Activated CD4-positive, alpha-beta T cell treated with anti-CD3 and anti-CD28 coated beads, Interleukin-10, Interleukin-2, amounts not matched to agents 100 ng/mL and 50 ng/mL, durations not matched to agents 16 hours and 8 hours (primary cell): ENCODE results near the gene MRPL45.

ENCODE experiments used
- DNase-seq: peaks from one replicate; pipeline ENCODE4 v3.0.0-alpha.2; 2020

MRPL45 gene

GRCh38 chr17:38325221-38325851 lies 28.4 kb downstream of the MRPL45 start:
- no peak for DNase-seq

DNA sequence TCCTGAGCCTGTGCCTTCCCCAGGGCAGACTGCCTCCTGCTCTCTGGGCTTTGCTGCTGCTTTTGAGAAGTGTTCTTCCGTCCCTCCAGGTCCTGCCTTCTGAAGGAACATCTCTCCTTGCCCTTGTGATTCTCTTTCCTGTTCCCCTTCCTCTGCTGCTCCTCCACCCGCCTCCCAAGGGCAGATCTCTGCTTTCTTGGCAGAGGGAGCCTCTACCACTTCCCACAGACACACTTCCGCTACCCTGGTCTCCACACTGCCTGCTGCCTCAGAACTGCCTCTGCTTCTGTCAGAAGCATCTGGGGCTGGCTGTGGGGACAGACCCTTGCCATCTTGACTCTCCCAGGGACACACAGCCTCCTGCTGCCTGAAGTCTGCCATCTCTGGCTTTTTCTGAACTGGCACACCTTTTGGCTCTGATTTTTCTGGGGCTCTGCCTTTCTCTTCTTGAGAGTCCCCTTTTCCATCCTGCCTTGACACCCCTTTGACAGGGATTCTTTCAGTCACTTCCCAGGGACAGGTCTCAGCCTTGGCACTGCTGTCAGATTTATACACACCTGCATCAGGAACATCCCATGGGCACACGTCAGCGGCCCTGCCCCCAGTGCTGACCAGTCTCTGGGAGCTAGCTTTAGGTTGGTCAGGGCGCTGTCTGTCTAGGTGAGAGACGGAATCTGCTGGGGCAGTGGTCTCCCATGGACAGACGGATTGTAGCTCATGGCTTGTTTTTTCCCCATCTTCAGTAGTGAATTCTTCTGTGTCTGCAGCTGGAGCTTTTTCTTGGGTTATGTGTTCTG lies 30.2 kb downstream of the MRPL45 start:
- no peak for DNase-seq

DNA sequence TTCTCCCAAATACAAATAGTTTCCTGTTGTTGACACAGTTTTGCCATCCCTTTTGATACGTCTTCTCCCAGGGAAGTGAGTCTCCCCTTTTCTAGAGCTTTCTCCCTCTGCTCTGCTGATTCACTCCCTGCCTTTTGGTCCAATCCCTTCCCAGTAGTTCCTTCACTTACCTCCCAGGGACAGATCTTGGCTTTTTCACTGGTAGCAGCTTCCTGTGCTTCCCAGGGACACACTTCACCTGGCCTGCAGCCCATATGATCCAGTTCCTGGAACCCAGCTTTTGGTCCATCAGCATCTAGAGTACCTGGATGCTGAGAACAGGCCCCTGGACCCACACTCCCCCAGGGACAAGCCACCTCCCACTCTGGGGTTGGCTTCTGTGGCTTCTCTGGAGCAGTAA lies 31.0 kb downstream of the MRPL45 start:
- DNase-seq = no peak

- no peak for DNase-seq
Measured at GRCh38 chr17:38328620-38329019, 31.7 kb downstream of the MRPL45 start.

- DNase-seq = no peak
Measured at GRCh38 chr17:38329284-38329683, 32.3 kb downstream of the MRPL45 start.

- DNase-seq = no peak
Measured at GRCh38 chr17:38329808-38330730, 33.1 kb downstream of the MRPL45 start.

- no peak for DNase-seq
Measured at GRCh38 chr17:38330941-38331411, 34.0 kb downstream of the MRPL45 start.

- no peak for DNase-seq
Measured at GRCh38 chr17:38332735-38333134, 35.8 kb downstream of the MRPL45 start.

DNA sequence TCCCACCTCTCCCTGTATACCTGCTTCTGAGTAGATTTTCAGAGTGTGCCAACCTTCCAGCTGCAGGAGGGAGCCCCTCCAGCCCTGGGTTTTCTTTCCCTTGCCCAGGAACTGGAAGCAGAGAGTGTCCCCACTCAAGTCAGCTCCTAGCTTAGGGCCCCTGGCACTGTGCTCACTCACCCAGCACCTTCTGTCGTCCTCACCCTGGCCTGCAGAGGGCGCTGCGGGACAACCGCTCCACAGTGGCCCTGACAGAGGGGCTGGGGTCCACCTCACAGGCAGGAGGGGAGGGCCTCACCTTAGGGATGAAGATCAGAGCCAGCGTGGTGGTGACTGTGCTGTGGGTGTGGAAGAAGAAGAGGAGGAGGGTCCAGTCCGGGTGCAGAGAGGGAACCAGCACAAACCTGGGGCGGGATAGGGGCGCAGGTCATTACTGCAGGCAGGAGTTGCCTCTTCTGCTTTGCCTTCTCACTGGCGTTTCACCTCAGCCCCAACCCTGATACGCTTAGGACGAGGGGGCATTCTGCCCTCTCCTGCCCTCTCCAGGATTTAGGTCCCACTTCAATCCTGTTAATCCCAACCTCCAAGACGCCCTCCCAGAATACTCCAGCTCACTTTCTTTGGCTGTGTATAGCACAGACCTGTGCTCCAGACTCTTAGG lies 36.8 kb downstream of the MRPL45 start:
- DNase-seq = peak; percentile 63

DNA sequence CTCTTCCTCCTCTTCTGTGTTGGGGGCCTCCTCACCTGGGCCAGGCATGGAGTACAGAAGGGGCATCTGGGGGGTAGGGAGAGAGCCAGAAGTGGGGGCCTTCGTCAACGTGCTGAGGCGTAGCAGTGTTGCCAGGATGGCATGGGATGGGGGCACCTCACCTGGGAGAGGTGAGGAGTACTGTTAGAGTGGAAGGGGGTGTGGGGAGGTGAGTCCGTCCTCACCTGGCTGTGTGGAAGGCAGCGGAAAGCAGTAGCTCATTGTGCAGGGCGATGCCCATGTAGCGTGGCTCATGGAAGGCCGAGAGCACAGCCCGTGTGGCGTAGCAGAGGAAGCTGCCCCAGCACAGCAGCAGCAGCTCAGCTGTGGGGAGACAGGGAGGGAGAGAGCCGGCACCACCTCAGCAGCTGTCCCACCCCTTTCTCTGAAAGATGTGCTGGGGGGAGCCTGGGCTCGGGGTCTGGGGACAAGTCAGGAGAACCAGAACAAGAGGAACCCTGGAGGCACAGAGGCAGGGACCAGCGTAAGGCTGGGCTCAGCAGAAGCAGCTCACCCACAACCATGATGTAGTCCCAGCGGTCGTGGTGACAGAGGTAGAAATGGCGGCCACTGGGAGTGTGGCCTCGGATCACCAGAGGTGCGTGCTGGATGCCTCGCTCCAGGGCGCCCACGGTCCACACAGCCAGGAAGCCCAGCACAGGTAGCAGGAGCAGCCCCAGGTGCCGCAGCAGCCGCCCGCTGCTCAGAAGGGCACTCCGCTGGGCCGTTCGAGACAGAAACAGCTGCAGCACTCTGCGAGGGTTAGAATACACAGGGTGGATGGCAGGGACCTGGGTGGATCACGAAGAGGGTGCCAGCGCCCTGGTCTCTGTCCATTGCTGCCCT lies 37.8 kb downstream of the MRPL45 start:
- DNase-seq = no peak

DNA sequence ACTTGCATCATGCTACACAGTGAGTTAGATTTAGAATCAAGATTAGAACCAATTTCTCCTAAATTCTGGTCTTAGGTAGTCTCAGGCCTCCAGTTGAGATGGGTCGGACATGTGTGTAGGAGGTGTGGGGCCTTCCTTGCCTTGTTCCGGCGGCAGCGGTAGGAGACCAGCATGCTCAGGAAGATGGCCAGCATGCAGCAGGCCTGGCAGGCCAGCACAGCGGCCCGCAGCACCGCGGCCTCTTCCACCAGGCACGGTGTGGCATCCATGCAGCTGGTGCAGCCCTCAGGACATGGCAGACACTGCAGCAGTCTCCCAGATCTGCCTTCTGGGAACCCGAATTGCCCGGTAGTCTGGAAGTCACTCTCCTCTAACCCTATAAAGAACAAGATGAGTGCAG lies 39.9 kb downstream of the MRPL45 start:
- no peak for DNase-seq

- no peak for DNase-seq
Measured at GRCh38 chr17:38338053-38338452, 41.1 kb downstream of the MRPL45 start.

- DNase-seq = no peak
Measured at GRCh38 chr17:38338535-38338934, 41.6 kb downstream of the MRPL45 start.

GRCh38 chr17:38339891-38340290 lies 42.9 kb downstream of the MRPL45 start:
- DNase-seq = no peak

DNA sequence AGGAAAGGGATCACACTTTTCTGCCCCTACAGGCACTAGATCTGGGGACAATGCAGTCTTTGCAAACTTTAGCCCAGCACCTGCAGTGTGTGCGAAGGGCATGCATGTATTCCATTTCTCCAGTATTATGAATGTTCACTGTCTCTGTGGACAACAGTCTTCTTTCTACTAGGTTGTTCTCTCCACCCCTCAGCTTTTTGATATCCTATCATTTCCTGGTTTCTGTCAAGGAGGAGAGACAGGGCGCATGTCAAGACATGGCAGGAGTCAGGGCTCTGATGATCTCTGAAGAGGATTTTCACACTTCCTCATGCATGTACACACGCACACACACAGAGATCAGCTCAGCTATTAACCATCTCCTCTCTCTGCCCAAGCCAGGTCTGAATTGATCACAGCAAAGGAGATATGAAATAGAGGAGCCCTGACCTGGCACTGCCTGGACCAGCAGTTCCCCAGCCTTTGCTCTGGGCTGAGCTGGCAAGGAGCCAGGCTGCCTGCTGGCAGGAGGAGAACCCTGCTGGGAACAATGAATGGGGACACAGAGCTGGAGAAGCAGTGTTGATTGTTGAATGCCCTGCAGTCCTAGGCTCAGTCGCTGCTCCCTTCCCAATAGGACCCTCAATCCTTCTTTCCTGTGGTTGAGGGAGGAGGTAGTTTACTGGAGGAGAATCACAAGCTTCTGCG lies 44.2 kb downstream of the MRPL45 start:
- no peak for DNase-seq

DNA sequence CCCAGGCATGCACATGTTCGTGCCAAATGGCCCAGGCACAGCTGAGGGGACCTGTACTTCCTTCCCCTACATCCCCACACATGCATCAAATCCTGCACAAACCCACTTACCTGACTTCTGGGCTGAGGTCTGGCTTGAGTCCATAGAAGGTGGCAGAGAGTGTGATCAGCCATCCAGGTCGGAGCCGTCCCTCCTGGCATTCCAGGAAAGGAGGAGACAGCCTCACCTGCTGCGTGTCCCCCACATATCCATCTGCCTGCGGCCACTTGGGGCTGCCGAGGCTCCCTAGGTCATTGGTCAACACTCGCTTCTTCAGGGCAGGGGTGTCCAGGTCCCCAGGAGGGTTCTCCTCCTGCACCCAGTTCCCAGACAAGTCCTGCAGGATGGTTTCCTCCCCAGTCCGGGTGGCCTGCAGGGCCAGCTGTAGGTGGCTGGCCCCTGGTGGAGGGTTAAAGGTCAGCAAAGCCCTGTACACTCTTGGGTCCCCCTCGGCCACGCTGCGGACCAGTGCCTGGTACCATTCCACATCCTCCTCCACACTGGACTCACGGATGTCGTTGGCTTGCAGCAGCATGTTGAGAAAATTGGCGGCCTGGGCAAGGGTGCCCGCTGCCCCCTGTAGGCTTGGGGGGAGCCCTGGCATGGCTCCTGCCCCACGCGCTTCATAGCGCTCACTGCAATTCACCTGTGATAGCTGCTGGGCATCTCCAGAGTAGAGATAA lies 46.1 kb downstream of the MRPL45 start:
- DNase-seq = no peak

DNA sequence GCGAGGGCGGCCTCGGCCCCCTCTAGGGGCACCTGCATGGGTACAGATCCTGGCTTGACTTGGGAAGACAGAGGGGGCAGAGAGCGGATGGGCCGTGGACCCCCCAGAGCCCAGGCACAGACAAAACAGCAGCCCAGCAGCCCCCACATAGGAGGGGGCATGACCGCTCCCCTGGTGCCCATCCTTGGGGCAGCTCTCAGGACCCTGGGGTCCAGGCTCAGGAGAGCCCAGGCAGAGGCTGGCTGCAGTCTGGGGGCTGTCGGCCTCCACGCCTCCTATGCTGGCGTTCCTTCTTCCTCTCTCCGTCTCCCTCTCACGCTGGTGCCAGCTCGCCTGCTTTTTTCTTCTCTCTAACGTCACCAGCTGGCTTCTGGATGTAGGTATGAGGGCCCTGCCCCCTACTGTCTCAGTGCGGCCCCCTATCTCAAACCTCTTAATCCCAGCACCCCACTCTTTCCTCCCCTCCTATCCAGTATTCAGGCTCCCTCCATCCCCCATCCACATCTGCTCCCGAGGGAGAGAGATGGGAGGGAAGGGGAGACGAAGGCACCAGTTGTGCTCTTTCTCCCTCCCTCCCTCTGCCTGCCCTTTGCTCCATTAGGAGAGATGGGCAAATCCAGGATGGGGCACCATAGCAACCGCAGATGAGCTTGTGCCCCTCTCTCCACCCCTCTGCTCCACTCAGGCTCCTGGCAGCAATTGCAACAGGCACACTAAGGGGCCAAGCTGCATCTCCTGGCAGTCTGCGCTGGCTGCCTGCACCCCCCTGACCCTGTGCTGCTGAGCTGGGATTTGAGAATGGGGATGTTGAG lies 46.8 kb downstream of the MRPL45 start, which contains the start of gene GPR179:
Gene GPR179, minus strand, starts transcription at position 349 of the 812 bp plus-strand sequence. Its CDS starts 167 bp downstream, at position 182.
- no peak for DNase-seq

DNA sequence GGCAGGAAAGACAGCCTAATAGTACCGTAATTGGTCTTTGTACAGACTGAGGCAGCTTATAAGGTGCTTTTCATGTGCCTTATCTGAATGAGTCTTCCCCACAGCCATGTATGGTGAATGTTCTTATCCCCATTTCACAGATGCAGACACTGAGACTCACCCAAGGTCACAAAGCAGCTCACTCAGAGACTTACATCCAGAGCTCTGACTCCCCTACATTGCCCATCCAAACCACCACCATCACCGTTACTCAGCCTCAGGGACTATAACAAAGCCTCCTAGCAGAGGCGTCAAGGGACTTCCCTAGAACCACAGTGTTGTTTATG lies 47.4 kb downstream of the MRPL45 start:
- DNase-seq = no peak

DNA sequence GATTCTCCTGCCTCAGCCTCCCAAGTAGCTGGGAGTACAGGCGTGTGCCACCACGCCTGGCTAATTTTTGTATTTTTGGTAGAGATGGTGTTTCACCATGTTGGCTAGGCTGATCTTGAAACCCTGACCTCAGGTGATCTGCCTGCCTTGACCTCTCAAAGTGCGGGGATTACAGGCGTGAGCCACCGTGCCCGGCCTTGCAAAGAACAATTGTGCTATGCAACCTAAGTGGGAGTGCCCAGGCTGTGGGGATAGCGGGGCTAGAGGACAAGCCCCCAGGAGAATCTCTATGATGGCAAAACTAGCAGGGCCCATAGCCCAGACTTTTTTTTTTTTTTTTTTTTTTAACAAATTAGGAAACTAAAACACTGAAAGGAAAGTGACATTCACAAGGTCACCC lies 48.8 kb downstream of the MRPL45 start:
- no peak for DNase-seq
